A549 (cell line): ENCODE measurements around the gene CEMP1. TPM values are rescaled to one million over a fixed set of nuclear protein-coding genes. Genes with fewer than 3 reads are reported as not detected.

Source experiments
- ATAC-seq, 2 experiments: fragments of 200-7000 bp in 1 of 2; fragments of >200 bp in 1 of 2; cut with Nextera tagmentation in 1 of 2; cut with Tn5 transposase in 1 of 2; 3 replicates each; pipeline versions ENCODE4 v1.8.0 to v1.9.1; 2018 to 2020; ENCODE audit warnings: mild to moderate bottlenecking in 1 of 2, moderate library complexity in 1 of 2
- CTCF ChIA-PET: fragments of 300-600 bp; sonication (Branson Sonifier 250); formaldehyde crosslinking; extraction: SDS; loops from one replicate; lab custom pipeline; 2021; ENCODE audit warnings: antibody characterized with exemption, inconsistent platforms; lab: Yijun Ruan, JAX
- POLR2A ChIA-PET: fragments of 350-600 bp; formaldehyde crosslinking; extraction: SDS; loops from one replicate; lab custom pipeline; 2021; ENCODE audit warnings: antibody characterized with exemption, inconsistent platforms; lab: Yijun Ruan, JAX
- DNase-seq, 2 experiments: peaks; one replicate each; pipeline versions ENCODE4 v3.0.0 to v3.0.0-alpha.2; 2011 to 2016; ENCODE audit warnings: low read depth in 1 of 2, low spot score in 1 of 2
- FAIRE-seq: peaks from 2 replicates; lab custom pipeline; 2011; peaks lifted over from hg19 to GRCh38; lab: Jason Lieb, UNC
- H3K27ac ChIP-seq, 2 experiments: fragments of >200 bp; sonication (Bioruptor Twin); formaldehyde crosslinking; 3 replicates each; pipeline ENCODE4 v1.5.1; 2016 to 2017
- H3K4me1 ChIP-seq: fragments of >200 bp; sonication (Bioruptor Twin); formaldehyde crosslinking; 3 replicates; pipeline ENCODE4 v1.6.1; 2016
- H3K4me2 ChIP-seq: fragments of >200 bp; sonication (Bioruptor Twin); formaldehyde crosslinking; 3 replicates; pipeline ENCODE4 v1.6.1; 2016
- H3K4me3 ChIP-seq: fragments of >200 bp; sonication (Bioruptor Twin); formaldehyde crosslinking; 3 replicates; pipeline ENCODE4 v1.5.1; 2016
- H3K9me3 ChIP-seq: fragments of >200 bp; sonication (Bioruptor Twin); formaldehyde crosslinking; 3 replicates; pipeline ENCODE4 v1.6.1; 2016
- BHLHE40 ChIP-seq: IDR thresholded peaks from 2 replicates; pipeline ENCODE4 v1.6.1; 2012; ENCODE audit warnings: low read depth, low read length, inconsistent platforms
- CBX8 ChIP-seq: fragments of 200-600 bp; sonication (generic); IDR thresholded peaks from 2 replicates; pipeline ENCODE4 v1.6.1; 2016
- EHF ChIP-seq: fragments of 250-450 bp; sonication (Bioruptor Pico); IDR thresholded peaks from 2 replicates; pipeline ENCODE4 v1.5.0; 2020; ENCODE audit warnings: mild to moderate bottlenecking
- ELK1 ChIP-seq: fragments of 150-350 bp; IDR thresholded peaks from 2 replicates; pipeline ENCODE4 v1.6.1; 2014; ENCODE audit warnings: low read depth, mild to moderate bottlenecking, low read length
- FOSL2 ChIP-seq, 2 experiments: fragments of 450-650 bp in 1 of 2; fragments of >200 bp in 1 of 2; sonication (Bioruptor Twin) in 1 of 2; formaldehyde crosslinking; IDR thresholded peaks; 2 replicates each; pipeline versions ENCODE4 v1.5.0 to v1.6.1; 2016 to 2020; ENCODE audit warnings: mild to moderate bottlenecking in 1 of 2, moderate library complexity in 1 of 2
- HDAC2 ChIP-seq: fragments of 200-600 bp; sonication (generic); IDR thresholded peaks from 2 replicates; pipeline ENCODE4 v1.6.1; 2016
- HOXA7 ChIP-seq: fragments of 250-450 bp; sonication (Bioruptor Pico); IDR thresholded peaks from 2 replicates; pipeline ENCODE4 v1.5.0; 2020; ENCODE audit warnings: mild to moderate bottlenecking, moderate library complexity
- HOXB5 ChIP-seq: fragments of 250-450 bp; sonication (Bioruptor Pico); IDR thresholded peaks from 2 replicates; pipeline ENCODE4 v1.5.0; 2020; ENCODE audit warnings: mild to moderate bottlenecking, moderate library complexity
- KDM1A ChIP-seq: fragments of 200-600 bp; sonication (generic); IDR thresholded peaks from 2 replicates; pipeline ENCODE4 v1.6.1; 2016; ENCODE audit warnings: low read depth, mild to moderate bottlenecking
- MAFK ChIP-seq: fragments of 450-650 bp; IDR thresholded peaks from 2 replicates; pipeline ENCODE4 v1.6.1; 2014; ENCODE audit not compliant: partially characterized antibody
- PHF8 ChIP-seq: fragments of 200-600 bp; sonication (generic); IDR thresholded peaks from 2 replicates; pipeline ENCODE4 v1.6.1; 2016; ENCODE audit warnings: low read depth, mild to moderate bottlenecking, antibody characterized with exemption, moderate library complexity, borderline replicate concordance
- POLR2A ChIP-seq: IDR thresholded peaks from 2 replicates; pipeline ENCODE4 v1.6.1; 2012; ENCODE audit warnings: mild to moderate bottlenecking, low read length
- RARB ChIP-seq: fragments of 250-450 bp; sonication (Bioruptor Pico); IDR thresholded peaks from 2 replicates; pipeline ENCODE4 v1.8.0; 2021; ENCODE audit warnings: mild to moderate bottlenecking, moderate library complexity
- REST ChIP-seq: fragments of 200-600 bp; sonication (generic); IDR thresholded peaks from 2 replicates; pipeline ENCODE4 v1.6.1; 2016; ENCODE audit warnings: antibody characterized with exemption, mild to moderate bottlenecking, moderate library complexity
- SMC3 ChIP-seq: fragments of >200 bp; sonication (Bioruptor Twin); formaldehyde crosslinking; IDR thresholded peaks from 3 replicates; pipeline ENCODE4 v1.6.1; 2018; ENCODE audit warnings: inconsistent platforms
- TFCP2L1 ChIP-seq: fragments of 250-450 bp; sonication (Bioruptor Pico); IDR thresholded peaks from 2 replicates; pipeline ENCODE4 v1.5.0; 2021; ENCODE audit warnings: mild to moderate bottlenecking
- ZFP36 ChIP-seq: fragments of 450-650 bp; IDR thresholded peaks from 2 replicates; pipeline ENCODE4 v1.6.1; 2014; ENCODE audit warnings: borderline replicate concordance; ENCODE audit not compliant: partially characterized antibody
- ZNF302 ChIP-seq: fragments of 250-450 bp; sonication (Bioruptor Pico); IDR thresholded peaks from 2 replicates; pipeline ENCODE4 v1.9.0; 2021; ENCODE audit warnings: inconsistent platforms, mild to moderate bottlenecking, moderate library complexity
- WGBS: methylation state at CpG from one replicate; pipeline ENCODE4 v1.1.6; 2017; ENCODE audit errors: missing lambda C conversion rate; 5-methylcytosine and 5-hydroxymethylcytosine counted together
- polyA plus RNA-seq, 4 experiments: library from polyadenylated mRNA; depleted of rRNA in 3 of 4; stranded (reverse); fragments of >200 nt; fragmentation: RNase III in 1 of 4; extraction: RNeasy Plus Mini Kit Qiagen cat#74134 plus additional on column Dnase treatment in 1 of 4; gene quantifications; 2 replicates in 3 of 4; 3 replicates in 1 of 4; pipeline ENCODE4 v1.2.3, GENCODE V29; 2011 to 2017
- TF ChIP-seq, protein P1 (sequence below): fragments of 250-450 bp; sonication (Bioruptor Pico); IDR thresholded peaks from 2 replicates; pipeline ENCODE4 v1.5.0; 2020; ENCODE audit warnings: low read depth, mild to moderate bottlenecking, moderate library complexity
- TF ChIP-seq, protein P2 (sequence below): fragments of >200 bp; sonication (Bioruptor Twin); formaldehyde crosslinking; IDR thresholded peaks from 2 replicates; pipeline ENCODE4 v1.6.1; 2016
- TF ChIP-seq, protein P3 (sequence below): fragments of 450-650 bp; IDR thresholded peaks from 2 replicates; pipeline ENCODE4 v1.6.1; 2014; ENCODE audit warnings: antibody characterized with exemption

CEMP1 gene
- polyA plus RNA-seq, 2 of the 4 experiments (the other 2 are of a cell fraction), result not detected

GRCh38 chr16:2484898-2485508, 46.2 kb downstream of the CEMP1 start:
- FAIRE-seq, result no peak
- 86% methylated on average over 13 of the region's 13 CpGs for WGBS
- Histone ChIP-seq H3K9me3 (no peaks in the 10 kb centered on the region), H3K27ac (no peak overlapping the region), H3K4me1 (no peaks in the 10 kb centered on the region), H3K4me3 (no peak overlapping the region), H3K4me2 (no peak overlapping the region)
- no peak for DNase-seq
- no peak for ATAC-seq
- TF ChIP-seq EHF (CRISPR knock-in tag) (no peak), TFCP2L1 (CRISPR knock-in tag) (no peak), CBX8 (no peak)
- TF ChIP-seq, protein P1, sequence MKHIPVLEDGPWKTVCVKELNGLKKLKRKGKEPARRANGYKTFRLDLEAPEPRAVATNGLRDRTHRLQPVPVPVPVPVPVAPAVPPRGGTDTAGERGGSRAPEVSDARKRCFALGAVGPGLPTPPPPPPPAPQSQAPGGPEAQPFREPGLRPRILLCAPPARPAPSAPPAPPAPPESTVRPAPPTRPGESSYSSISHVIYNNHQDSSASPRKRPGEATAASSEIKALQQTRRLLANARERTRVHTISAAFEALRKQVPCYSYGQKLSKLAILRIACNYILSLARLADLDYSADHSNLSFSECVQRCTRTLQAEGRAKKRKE (CRISPR knock-in tag), result no peak
- ChIA-PET CTCF (interaction anchor here (1.1 to 13.5 kb wide), 2 partner anchors 16 to 145 kb away, joined by 5 to 98 read pairs; partner anchors contain the start of gene ABCA3), POLR2A (interaction anchor here (1.3 kb wide), 1 partner anchor 10 kb away, joined by 3 read pairs; the partner anchor contains the start of gene TBC1D24)

- H3K4me2 ChIP-seq, result no peak overlapping the region
Observed at GRCh38 chr16:2483939-2484897, 47.0 kb downstream of the CEMP1 start.

GRCh38 chr16:2482708-2483534, 48.3 kb downstream of the CEMP1 start:
- no peaks in the 10 kb centered on the region for H3K4me1 ChIP-seq
- no peak for FAIRE-seq
- TF ChIP-seq KDM1A, result no peak
- TF ChIP-seq REST, result no peak
- no peak for TF ChIP-seq HDAC2
- TF ChIP-seq, all 56 proteins: peak for 0
- Histone ChIP-seq H3K27ac (no peak overlapping the region), H3K4me2 (no peak overlapping the region), H3K9me3 (no peaks in the 10 kb centered on the region), H3K4me3 (no peak overlapping the region)
- ATAC-seq, result no peak
- ChIA-PET POLR2A (interaction anchor here (0.6 kb wide), 1 partner anchor 162 kb away, joined by 7 read pairs; no protein-coding TSS in a partner anchor), CTCF (interaction anchor here (0.6 to 13.5 kb wide), 7 partner anchors 8 to 1734 kb away, joined by 3 to 98 read pairs (median 4); no protein-coding TSS in a partner anchor)
- 88% methylated on average over 32 of the region's 32 CpGs for WGBS
- no peak for DNase-seq

More at GRCh38 chr16:2483939-2484897, 47.0 kb downstream of the CEMP1 start:
- ChIA-PET CTCF (interaction anchor here (1.1 to 13.5 kb wide), 2 partner anchors 16 to 144 kb away, joined by 5 to 98 read pairs; partner anchors contain the start of gene ABCA3), POLR2A (no interaction called here)
- Histone ChIP-seq H3K9me3 (no peaks in the 10 kb centered on the region), H3K27ac (no peak overlapping the region), H3K4me3 (no peak overlapping the region), H3K4me1 (no peaks in the 10 kb centered on the region)
- ATAC-seq, result no peak; a peak in 1 of 6 replicates
- no peak for DNase-seq
- no peak for FAIRE-seq
- TF ChIP-seq ZFP36 (no peak), FOSL2 (IDR thresholded peaks at IDR 0.05) (no peak), FOSL2 (CRISPR knock-in tag; IDR thresholded peaks at IDR 0.05) (no peak), SMC3 (no peak), HOXA7 (CRISPR knock-in tag) (no peak), POLR2A (no peak), HDAC2 (no peak), HOXB5 (no peak), RARB (no peak), ELK1 (no peak), ZNF302 (no peak), TFCP2L1 (CRISPR knock-in tag) (no peak), MAFK (no peak), BHLHE40 (no peak), PHF8 (no peak)
- TF ChIP-seq, protein P2, sequence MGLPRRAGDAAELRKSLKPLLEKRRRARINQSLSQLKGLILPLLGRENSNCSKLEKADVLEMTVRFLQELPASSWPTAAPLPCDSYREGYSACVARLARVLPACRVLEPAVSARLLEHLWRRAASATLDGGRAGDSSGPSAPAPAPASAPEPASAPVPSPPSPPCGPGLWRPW, result no peak
- TF ChIP-seq, protein P3, sequence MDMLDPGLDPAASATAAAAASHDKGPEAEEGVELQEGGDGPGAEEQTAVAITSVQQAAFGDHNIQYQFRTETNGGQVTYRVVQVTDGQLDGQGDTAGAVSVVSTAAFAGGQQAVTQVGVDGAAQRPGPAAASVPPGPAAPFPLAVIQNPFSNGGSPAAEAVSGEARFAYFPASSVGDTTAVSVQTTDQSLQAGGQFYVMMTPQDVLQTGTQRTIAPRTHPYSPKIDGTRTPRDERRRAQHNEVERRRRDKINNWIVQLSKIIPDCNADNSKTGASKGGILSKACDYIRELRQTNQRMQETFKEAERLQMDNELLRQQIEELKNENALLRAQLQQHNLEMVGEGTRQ, result no peak
- 86% methylated on average over 10 of the region's 16 CpGs for WGBS
